Suppressor macrophage treated with lipopolysaccharide for 4 hours (primary cell): ENCODE measurements around the gene OR56A4.

ENCODE experiments used
- DNase-seq: peaks from one replicate; pipeline ENCODE4 v3.0.0-alpha.2; 2020

OR56A4 gene, protein sequence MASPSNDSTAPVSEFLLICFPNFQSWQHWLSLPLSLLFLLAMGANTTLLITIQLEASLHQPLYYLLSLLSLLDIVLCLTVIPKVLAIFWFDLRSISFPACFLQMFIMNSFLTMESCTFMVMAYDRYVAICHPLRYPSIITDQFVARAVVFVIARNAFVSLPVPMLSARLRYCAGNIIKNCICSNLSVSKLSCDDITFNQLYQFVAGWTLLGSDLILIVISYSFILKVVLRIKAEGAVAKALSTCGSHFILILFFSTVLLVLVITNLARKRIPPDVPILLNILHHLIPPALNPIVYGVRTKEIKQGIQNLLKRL

DNA sequence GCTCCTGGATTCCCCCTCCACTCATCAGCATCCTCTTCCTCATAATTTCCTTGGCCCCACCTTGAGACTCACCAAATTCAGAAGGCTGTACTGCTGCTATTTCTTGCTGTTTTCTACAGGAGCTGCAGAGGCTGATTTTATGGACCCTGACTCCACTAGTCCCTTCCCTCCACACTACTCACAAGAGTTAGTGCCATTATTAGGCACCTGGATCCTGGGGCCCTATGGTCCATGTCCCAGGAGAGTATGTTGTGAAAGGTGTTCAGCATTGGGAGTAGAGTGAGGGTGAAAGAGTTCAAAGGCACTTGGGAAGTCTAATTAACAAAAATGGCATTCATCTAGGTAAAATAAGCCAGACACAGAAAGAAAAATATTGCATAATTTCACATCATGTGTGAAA is at the start of gene OR56A4:
TSS of gene OR56A4 (minus strand) at position 101 of the 400 bp plus-strand sequence. CDS start 3,954 bp downstream, outside the sequence.
- DNase-seq = no peak

DNA sequence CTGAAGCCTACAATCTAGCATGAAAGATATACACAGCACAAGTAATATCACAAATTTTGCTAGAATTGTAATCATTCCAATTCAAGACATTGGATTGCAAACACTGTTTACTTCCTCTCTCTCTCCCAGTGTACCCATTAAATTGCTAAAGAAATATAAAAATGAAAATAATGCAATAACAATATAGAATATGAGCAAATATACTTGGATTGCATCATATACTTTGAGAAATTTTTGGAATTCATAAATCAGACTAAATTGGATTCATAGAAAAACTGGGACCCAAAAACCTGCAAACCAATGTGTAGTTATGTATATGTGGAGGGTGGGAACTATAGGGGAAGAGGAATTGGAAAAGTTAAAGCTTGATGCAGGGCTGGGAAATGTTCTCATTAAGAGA is 48.8 kb upstream of the OR56A4 start:
- no peak for DNase-seq

DNA sequence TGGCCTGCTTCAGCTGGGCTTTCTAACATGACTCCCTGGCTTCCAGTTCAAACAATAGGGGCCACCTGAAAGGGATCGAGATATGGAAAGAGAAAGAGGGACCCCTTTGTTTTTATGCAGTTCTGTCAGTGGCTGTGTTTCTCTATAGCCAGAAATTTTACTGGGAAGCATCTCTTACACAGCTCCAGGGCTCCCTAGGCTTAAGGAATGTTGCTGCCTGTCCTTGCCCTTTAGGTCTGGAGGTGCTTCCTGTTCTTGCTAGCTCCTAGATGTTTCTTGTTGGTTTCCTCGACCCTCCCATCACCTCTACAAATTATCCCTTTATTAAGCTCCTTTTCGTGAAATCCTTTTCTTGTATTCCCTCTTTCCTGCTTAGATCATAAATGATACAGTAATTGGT is 45.6 kb upstream of the OR56A4 start:
- DNase-seq = no peak

DNA sequence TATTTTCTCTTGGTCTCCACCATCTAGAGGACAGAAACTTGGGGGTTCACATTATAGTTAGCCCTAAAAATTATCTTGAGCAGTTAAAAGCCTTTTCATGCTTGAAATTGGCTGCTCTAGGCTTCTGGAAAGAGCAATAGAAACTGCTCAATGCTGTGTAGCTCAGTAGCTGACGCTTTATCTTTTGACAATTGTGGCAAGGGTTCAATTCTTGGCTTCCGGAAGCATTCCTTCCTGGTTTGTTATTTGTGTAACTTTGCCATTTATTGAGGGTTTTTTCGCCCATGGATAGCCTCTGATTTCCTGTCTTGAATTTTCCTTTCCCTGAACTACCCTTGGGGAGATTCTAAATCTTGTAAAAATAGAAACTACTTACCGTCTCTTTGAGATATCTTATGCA is 34.1 kb upstream of the OR56A4 start:
- DNase-seq = no peak

DNA sequence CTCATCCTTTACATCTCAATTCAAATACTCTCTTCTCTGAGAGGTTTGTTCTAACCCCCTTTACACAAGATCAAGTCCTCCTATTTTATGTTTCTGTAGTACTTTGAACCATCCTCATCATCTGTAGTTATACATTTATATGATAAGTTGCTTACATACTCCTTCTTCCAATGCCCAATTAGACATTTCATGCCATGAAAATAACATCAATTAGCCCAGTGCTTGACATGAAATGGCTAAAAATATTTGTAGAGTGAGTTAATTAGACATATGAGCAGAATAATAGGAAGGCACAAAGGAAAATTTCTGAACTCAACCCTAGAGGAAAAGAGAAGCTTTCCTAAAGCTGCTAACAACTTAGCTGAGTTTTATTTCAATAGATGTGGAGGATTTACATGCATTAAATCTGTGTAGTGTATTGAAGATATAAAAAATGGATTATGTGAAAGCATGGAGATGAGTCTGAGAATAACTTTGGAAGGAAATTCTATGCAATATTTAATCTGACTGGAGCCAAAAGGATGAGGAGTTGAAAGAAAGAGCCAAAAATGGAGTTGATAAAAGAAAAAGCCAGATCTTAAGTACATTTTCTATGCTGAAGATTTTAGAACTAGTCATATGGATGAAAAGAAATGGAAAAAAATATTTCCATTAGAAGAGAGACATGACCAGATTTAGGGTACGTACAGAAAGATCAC is 24.1 kb upstream of the OR56A4 start, which contains the start of gene OR56A1:
TSS of gene OR56A1 (minus strand) at position 51 of the 698 bp plus-strand sequence. CDS start 3,066 bp downstream, outside the sequence.
- DNase-seq = no peak

DNA sequence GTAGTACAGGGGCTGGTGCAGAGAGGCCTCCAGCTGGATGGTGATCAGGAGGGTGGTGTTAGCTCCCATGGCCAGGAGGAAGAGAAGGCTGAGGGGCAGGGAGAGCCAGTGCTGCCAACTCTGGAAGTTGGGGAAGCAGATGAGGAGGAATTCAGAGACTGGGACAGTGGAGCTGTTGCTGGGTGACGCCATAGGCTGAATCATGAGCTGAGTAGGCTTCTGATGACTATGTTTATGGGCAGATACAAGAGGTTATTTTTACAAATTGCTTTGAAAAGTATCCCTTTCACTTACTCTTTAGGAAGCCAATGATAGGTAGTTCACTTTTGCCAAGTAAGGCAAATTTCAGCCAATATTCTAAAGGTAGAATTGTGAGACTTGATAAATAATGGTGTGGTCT is 20.8 kb upstream of the OR56A4 start:
- peak; percentile 29 for DNase-seq

DNA sequence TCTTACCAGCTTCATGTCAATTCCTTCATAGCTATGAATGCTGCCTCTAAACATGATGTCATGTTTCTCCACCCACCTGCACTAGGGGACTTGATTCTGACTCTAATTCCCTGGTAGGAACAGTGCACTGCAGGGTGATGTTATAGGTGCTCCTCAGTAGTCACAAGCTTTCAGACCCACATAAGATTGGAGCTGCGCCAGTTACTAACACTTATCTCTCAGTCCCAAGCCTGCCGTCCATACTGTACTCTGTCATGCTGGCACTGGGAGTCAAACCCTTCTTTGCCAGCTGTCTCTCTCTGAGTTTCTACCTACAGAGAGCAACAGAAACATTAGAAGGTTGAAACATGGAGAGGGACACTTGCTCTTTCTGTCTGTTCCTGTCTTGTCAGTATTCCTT is 18.3 kb upstream of the OR56A4 start:
- no peak for DNase-seq

DNA sequence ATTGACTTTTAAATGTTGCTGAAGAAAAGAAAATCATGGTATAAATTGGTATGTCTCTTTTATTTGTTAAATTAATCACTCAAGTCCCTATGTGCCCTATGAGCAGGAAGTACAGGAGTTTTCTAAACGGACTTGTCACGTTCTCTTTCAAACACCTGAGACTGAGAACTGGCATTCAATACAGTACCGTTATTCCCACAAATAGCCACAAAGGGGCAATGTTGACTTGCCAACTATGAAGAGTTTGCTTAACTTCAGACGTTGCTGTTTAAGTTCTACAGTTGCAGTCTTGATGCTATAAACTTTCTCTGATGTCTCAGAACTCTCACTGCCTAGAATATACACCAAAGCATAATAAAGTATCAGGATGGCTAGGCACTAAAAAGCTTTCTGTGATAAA is 16.2 kb upstream of the OR56A4 start:
- DNase-seq = peak; percentile 69

DNA sequence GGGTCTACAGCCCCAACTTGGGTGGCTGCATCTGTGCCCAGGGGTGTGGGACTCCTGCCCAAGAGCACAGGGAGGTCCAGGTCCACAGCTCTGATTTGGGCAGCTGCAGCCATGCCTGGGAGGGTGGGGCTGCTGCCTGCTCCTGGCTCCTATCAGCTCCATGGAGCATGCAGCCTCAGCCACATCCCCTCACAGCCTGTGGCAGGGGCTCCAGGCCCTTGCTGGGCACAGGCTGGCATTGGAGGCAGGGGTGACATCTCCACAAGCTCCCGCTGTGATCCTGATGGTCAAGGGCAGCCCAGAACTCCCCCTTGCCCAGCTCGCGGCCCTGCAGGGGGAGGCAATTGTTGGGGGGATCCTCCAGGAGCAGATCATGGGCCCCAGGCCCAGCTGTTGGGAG is 6.3 kb upstream of the OR56A4 start:
- DNase-seq = no peak

DNA sequence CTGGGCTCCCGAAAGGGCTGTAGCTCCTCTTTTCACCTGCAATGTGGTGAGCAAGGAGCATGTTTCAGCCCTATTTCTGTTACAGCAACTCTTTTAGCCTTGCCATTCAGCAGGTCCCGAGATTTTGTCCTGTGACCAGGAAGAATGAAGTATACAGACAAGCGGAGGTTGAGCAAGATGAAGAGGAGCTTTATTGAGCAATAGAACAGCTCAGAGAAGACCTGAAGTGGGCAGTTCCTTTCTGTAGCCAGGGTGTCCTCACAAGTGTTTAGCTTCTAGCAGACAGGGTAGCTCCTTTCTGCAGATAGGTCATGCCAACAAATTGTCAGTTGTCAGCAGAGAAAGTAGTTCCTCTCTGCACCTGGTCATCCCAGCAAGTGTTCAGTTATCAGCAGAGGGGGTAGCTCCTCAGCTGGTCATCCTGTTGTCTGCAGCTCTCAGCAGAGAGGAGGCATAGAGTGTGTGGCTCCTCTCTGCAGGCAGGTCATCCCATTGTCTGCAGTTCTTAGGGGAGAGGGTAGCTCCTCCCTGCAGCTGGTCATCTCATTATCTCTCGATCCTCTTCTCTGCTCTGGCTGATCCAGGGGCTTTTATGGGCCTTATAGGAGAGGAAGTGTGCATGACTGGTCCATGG is 5.4 kb upstream of the OR56A4 start:
- peak; percentile 46 for DNase-seq

DNA sequence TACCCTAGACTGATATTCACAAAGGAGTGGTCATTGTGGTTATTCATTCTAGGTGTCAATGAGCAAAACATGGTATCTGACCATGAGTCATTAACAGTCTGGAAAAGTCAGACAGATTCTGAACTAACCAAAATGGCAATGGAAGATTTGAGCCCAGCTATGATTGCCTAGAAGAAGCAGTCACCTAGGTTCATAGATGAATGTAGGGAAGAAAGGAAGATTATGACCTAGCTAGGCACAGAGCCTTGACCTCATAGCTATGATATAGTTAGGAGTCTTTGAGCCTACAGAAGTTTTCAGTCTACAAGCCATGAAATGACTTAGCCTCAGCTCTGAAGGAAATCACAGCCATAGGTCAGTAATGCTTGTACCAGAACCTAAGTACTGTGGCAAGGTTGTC is 351 bp downstream of the OR56A4 start:
- no peak for DNase-seq

DNA sequence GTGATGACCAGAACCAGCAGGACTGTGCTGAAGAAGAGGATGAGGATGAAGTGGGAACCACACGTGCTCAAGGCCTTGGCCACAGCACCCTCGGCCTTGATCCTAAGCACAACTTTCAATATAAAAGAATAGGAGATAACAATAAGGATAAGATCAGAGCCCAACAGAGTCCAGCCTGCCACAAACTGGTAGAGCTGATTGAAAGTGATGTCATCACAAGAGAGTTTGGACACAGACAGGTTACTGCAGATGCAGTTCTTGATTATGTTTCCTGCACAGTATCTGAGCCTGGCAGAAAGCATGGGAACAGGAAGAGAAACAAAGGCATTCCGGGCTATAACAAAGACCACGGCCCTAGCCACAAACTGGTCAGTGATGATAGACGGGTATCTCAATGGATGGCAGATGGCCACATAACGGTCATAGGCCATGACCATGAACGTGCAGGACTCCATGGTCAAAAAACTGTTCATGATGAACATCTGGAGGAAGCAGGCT is 4.5 kb downstream of the OR56A4 start:
- no peak for DNase-seq

DNA sequence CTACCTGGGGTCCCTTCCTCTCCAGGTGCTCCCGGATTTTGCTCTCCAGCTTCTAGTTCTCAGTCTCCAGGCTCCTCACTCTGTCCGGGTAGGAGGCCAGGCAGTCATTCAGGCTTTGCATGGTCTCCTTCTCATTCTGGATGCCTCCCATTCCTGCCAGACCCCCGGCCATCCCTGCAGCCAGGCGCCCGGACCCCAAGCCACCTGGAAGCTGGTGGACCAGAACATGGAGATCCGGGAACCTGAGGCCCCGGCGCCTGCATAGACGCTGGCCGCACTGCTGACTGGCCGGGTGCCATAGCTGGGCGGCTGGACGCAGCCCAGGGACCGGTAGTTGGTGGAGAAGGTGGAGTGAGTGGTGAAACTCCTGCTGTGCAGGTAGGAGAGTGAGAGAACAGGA is 12.0 kb downstream of the OR56A4 start:
- DNase-seq = no peak

DNA sequence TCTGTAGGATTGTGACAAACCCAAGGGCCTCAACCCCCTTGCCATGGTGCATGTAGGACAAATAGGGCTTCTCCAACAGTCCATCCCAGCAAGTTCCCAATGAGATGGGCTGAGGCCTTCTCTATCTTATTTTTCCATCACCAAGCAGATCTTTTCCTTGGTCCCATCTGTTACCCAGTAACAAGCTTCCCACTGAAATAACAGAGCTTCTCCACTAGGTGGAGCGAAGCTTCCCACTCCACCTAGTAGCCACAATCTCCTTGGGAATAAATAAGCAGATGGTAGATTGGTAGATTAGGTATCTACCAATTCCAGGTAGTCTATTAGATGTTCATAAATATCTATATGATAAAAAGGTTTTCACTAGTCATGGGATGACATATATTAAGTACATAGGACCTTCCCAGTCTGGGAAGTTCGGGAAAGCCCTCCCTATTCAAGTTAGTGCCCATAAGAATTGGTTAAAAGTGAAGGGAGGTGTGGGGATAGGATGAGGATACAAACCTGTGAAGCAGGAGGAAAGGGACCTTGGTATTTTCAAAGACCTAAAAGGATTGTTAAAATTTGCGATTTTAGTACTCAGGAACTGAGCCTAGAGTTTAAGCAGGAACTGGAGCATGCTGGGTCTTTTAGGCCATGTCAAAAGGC is 14.0 kb downstream of the OR56A4 start:
- DNase-seq = peak; percentile 35

DNA sequence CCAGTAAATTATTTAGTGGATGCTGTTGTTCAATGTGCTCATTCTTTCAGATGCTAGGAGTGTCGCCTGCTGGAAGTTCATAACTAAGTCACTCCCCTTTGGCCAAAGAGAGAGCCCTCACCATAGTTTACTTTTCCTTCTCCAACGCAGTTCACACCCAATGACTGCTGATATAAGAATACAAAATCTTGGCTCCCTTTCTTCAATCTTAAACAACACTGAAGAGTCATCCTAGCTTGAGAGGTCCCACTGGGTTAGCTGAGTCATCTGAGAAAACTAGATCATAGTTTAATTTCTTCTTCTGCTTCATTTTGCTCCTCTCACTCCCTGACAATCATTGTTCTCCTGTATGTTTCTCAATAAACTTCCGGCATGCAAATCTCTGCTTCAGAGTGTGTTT is 14.6 kb downstream of the OR56A4 start:
- peak; percentile 2 for DNase-seq

DNA sequence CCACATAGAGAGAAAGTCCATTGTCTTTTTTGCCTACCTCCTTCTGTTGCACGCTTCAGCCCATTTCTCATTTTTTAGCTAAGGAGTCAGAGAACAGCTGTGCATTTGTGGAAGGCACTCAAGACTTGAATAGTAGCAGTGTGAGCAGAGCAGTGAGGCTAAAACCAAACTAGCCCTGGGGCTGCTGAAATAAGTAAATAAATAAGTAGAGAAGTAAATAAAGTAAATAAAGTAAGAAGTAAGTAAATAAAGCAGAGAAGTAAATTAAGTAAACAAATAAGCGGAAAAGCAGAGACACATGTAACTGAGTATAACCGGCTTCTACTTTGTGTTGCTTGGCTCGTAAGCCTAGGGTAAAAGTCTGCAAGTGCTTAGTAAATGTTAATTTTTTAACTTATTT is 17.5 kb downstream of the OR56A4 start:
- DNase-seq = no peak

DNA sequence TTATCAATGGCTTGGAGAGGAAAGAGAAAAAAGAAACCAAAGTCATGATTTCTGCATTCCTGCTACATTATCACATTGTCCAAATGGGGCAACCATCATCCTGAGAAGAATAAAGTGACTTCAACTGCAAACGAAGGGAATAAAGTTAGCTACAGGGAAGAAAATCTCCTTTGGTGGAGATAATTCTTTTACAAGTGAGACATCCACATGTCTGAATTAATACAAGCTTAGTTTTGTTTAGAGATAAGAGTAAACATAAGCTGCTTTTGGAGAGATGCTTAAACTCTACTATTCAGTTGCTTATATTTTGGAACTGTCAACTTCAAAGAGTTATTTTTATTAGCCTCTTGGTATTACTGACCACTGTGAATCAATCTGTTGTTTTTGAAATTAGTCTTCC is 19.9 kb downstream of the OR56A4 start, which contains the start of gene OR52L1:
TSS of gene OR52L1 (minus strand) at position 101 of the 400 bp plus-strand sequence. CDS start at position 46, 55 bp downstream.
- no peak for DNase-seq

DNA sequence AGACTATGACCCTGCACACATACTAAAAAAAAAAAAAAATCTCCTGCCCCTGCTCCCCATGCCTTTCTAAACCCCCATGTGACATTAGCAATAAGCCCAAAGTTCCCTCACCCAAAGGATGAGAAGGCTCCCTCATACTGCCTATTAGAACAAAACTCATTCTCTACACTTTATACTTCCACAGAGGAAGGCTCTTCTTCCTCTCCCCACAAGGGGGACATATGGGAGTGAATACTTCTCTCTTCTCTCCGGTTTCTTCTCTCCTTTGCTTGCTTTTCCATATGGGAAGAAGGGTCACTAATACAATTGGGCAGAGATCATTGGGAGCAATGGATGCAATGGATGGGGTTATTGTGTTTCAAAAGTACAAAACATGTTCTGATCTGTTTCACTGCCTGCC is 23.3 kb downstream of the OR56A4 start:
- DNase-seq = no peak

DNA sequence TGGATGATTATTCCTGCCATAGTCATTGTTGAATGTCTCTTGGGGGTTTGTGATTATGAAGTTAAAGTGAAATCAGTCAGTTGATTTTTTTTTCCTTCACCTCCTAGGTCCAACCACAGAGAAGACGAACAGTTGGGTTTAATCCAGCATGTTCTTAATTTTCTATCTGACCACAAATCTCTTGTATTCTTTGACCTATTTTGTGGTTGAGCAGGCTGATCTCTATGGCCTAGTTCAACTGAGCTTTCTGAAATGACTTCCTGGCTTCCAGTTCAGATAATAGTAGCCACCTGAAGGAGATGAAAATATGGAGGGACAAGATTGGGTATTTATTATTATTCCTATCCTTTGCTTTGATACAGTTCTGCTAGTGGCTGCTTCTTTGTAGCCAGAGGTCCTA is 33.2 kb downstream of the OR56A4 start:
- no peak for DNase-seq

DNA sequence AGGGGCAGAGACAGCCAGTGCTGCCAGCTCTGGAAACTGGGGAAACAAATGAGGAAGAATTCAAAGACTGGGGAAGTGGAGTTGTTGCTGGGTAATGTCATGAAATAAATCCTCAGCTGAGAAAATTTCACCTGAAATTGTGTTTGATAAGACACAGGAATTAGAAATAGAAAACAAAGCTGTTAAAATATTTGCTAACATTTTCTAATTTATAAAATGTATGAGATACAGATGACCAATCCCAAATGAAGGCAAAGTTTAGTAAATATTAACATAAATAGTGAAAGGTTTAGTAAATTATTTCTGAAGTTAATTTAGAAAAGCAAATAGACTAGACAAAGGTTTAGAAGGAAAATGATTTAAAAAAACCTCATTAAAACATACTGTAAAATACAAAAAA is 38.4 kb downstream of the OR56A4 start, which contains the start of gene OR56A5:
TSS of gene OR56A5 (minus strand) at position 101 of the 400 bp plus-strand sequence. CDS start at position 101, 0 bp downstream.
- DNase-seq = no peak

DNA sequence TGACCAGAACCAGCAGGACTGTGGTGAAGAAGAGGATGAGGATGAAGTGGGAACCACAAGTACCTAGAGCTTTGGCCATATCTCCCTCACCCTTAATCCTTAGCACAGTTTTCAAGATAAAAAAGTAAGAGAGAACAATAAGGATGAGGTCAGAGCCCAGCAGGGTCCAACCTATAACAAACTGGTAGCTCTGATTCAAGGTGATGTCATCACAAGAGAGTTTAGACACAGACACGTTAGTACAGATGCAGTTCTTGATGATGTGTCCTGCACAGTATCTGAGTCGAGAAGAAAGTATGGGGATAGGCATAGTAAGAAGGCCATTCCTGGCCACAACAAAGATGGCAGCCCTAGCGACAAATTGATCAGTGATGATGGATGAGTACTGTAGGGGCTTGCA is 39.0 kb downstream of the OR56A4 start:
- no peak for DNase-seq

DNA sequence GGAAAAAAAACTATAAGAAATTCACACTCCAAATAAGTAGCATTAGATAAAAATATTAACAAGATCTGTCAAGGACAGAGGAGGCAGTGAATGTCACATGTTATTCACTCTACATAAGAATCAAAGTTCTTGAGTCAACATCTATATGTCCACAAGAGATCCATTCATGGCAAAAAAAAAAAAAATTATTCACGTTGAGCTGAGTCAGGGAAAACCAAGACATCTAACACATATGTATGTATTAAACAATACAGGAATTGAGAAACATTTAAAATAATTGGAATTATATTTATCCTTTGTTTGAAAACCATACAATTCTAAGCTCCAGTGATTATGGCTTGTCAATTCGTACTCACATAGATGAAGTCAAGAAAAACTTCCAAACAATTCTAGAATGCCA is 39.8 kb downstream of the OR56A4 start:
- DNase-seq = no peak
